22Rv1 (cell line): Measurements from ENCODE around the gene MRRF.

ENCODE experiments used
- H3K27ac ChIP-seq: fragments of 450-650 bp; 2 replicates; pipeline ENCODE4 v1.5.1; 2017
- CTCF ChIP-seq: fragments of 450-650 bp; IDR thresholded peaks from 2 replicates; pipeline ENCODE4 v1.5.1; 2017; ENCODE audit warnings: mild to moderate bottlenecking
- ZFX ChIP-seq: fragments of 450-650 bp; IDR thresholded peaks from 2 replicates; pipeline ENCODE4 v1.6.1; 2017; ENCODE audit warnings: antibody characterized with exemption, borderline replicate concordance

MRRF gene

GRCh38 chr9:122364117-122364782 lies 99.6 kb downstream of the MRRF start:
- H3K27ac ChIP-seq, result no peak overlapping the region
- no peak for TF ChIP-seq ZFX
- TF ChIP-seq CTCF, result no peak

- TF ChIP-seq CTCF, result no peak
- no peak for TF ChIP-seq ZFX
- H3K27ac ChIP-seq, result no peak overlapping the region
Observed at GRCh38 chr9:122364783-122365150, 100.1 kb downstream of the MRRF start.

GRCh38 chr9:122366074-122366660 lies 101.5 kb downstream of the MRRF start:
- TF ChIP-seq CTCF (no peak), ZFX (no peak)
- no peak overlapping the region for H3K27ac ChIP-seq

- TF ChIP-seq CTCF (no peak), ZFX (no peak)
- H3K27ac ChIP-seq, result no peak overlapping the region
Observed at GRCh38 chr9:122367065-122367464, 102.4 kb downstream of the MRRF start.

- H3K27ac ChIP-seq, result no peak overlapping the region
Observed at GRCh38 chr9:122367774-122368460, 103.2 kb downstream of the MRRF start.

DNA sequence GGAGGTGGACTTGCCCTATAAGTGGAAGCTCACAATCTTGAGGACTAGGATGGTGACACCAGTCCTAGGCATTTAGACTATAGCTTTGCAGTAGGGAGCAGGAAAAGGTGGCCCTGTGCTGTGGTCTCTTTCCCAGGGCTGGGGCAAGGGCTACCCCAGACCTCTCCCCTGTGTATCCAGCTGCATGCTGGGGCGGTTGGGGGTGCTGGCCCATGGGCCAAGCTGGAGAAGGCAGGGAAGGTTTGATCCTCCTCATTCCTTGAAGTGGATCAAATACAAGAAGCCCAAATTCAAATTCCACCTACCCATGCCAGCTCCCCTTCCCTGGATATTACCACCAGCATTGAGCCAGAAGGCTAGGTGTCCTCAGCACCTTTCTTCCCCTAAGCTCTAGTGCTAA lies 104.0 kb downstream of the MRRF start:
- no peak overlapping the region for H3K27ac ChIP-seq
- TF ChIP-seq CTCF (no peak), ZFX (no peak)

More at GRCh38 chr9:122367774-122368460, 103.2 kb downstream of the MRRF start:
- TF ChIP-seq ZFX (no peak), CTCF (no peak)

DNA sequence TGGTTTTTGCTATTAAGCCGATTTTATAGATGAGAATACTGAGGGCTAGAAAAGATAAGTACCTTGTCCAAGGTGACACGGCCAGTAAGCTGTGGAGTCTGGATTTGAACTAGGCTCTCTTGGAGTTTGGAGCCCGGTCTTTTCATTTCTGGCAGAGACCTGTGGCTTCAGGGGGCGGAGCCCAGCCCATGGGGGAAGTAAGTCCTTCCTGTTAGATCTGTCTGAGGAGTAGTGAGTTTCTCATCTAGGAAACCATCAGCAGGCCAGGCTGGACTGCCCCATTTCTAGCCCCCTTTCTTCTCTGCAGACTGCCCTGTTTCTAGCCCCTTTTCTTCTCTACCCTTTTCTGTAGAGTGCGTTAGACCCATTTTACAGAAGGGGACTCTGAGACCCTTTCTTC lies 105.6 kb downstream of the MRRF start:
- TF ChIP-seq ZFX, result no peak
- no peak for TF ChIP-seq CTCF
- H3K27ac ChIP-seq, result no peak overlapping the region
